Gastrocnemius medialis (tissue), 4 donors: ENCODE measurements around the gene TAF5L. TPM values are rescaled to one million over a fixed set of nuclear protein-coding genes. Genes with fewer than 3 reads are reported as not detected.

ENCODE experiments used
- ATAC-seq, 2 donors: fragments of 150-250 bp; one replicate each; pipeline ENCODE4 v1.9.1; 2016
- DNase-seq, 2 donors: peaks; one replicate each; pipeline ENCODE4 v3.0.0-alpha.2; 2019
- H3K27ac ChIP-seq, 4 donors: fragments of 200-600 bp; sonication (generic); 1 replicate in 1 of 4; 2 replicates in 3 of 4; pipeline ENCODE4 v1.5.1; 2016 to 2018; ENCODE audit warnings: mild to moderate bottlenecking in 2 of 4, moderate library complexity in 1 of 4
- H3K27me3 ChIP-seq, 3 donors: fragments of 200-600 bp; sonication (generic) in 2 of 3; 1 replicate in 1 of 3; 2 replicates in 2 of 3; pipeline versions ENCODE4 v1.5.1 to v1.6.0; 2016 to 2019; ENCODE audit warnings: mild to moderate bottlenecking in 1 of 3, moderate library complexity in 1 of 3
- H3K36me3 ChIP-seq, 2 donors: fragments of 200-600 bp; sonication (generic) in 1 of 2; one replicate each; pipeline ENCODE4 v1.5.1; 2017 to 2018
- H3K4me1 ChIP-seq, 2 donors: fragments of 200-600 bp; sonication (generic) in 1 of 2; one replicate each; pipeline ENCODE4 v1.5.1; 2016 to 2017; ENCODE audit warnings: mild to moderate bottlenecking in 2 of 2
- H3K4me3 ChIP-seq, 4 donors: fragments of 200-600 bp; sonication (generic) in 3 of 4; 1 replicate in 1 of 4; 2 replicates in 3 of 4; pipeline ENCODE4 v1.5.1; 2016 to 2019; ENCODE audit warnings: mild to moderate bottlenecking in 2 of 4
- H3K9me3 ChIP-seq, 3 donors: fragments of 200-600 bp; sonication (generic) in 2 of 3; 1 replicate in 1 of 3; 2 replicates in 2 of 3; pipeline ENCODE4 v1.5.1; 2016 to 2019
- POLR2A ChIP-seq, 2 donors: fragments of 450-650 bp; IDR thresholded peaks; one replicate each; pipeline ENCODE4 v1.6.1; 2017; ENCODE audit warnings: antibody characterized with exemption in 2 of 2, mild to moderate bottlenecking in 2 of 2, moderate library complexity in 2 of 2
- in situ Hi-C, 4 donors: fragments of 200-750 bp; cut with MboI; loops; one replicate each; pipeline versions ENCODE4 v1.15.0 to v1.8.0; 2017; ENCODE audit warnings: low sequenced_read_pairs in 4 of 4
- intact Hi-C: fragments of 100-400 bp; cut with DNase I; formaldehyde crosslinking; loops from one replicate; pipeline ENCODE4 v1.15.1; 2023; ENCODE audit warnings: low total_unique reads
- total RNA-seq, 4 donors: library from RNA; depleted of rRNA; stranded (reverse); fragments of >200 nt; gene quantifications; one replicate each; pipeline versions ENCODE4 v1.1.0 to v1.2.3, GENCODE V29; 2016
- TF ChIP-seq, protein P1 (sequence below), 5 experiments: fragments of 450-650 bp in 3 of 5; fragments of 200-600 bp in 2 of 5; sonication (generic) in 2 of 5; IDR thresholded peaks in 4 of 5; conservative IDR thresholded peaks in 1 of 5; 1 replicate in 4 of 5; 2 replicates in 1 of 5; pipeline ENCODE4 v1.5.1; 2016 to 2019; ENCODE audit warnings: antibody characterized with exemption in 5 of 5, mild to moderate bottlenecking in 3 of 5, moderate library complexity in 3 of 5

TAF5L gene
- total RNA-seq, 4 donors from 2014 or later = 14.5 to 37.4 (median 24.3) TPM

- H3K9me3 ChIP-seq = no peaks in the 10 kb centered on the region
- ATAC-seq = peak; percentile 55 to 59
- peak overlapping the region; percentile 76 to 95 (median 86) for H3K4me3 ChIP-seq
- intact Hi-C loops (loop anchor here (1.0 to 10.0 kb wide), 5 partner anchors 39 to 744 kb away; partner anchors contain the start of genes GALNT2 and NUP133), in situ Hi-C loops (no loop called here)
- H3K36me3 ChIP-seq = no peaks in the 10 kb centered on the region
- TF ChIP-seq, protein P1, sequence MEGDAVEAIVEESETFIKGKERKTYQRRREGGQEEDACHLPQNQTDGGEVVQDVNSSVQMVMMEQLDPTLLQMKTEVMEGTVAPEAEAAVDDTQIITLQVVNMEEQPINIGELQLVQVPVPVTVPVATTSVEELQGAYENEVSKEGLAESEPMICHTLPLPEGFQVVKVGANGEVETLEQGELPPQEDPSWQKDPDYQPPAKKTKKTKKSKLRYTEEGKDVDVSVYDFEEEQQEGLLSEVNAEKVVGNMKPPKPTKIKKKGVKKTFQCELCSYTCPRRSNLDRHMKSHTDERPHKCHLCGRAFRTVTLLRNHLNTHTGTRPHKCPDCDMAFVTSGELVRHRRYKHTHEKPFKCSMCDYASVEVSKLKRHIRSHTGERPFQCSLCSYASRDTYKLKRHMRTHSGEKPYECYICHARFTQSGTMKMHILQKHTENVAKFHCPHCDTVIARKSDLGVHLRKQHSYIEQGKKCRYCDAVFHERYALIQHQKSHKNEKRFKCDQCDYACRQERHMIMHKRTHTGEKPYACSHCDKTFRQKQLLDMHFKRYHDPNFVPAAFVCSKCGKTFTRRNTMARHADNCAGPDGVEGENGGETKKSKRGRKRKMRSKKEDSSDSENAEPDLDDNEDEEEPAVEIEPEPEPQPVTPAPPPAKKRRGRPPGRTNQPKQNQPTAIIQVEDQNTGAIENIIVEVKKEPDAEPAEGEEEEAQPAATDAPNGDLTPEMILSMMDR (IDR thresholded peaks at IDR 0.05 in 4 of 5, conservative IDR thresholded peaks at IDR 0.05 in 1 of 5) = peak in 2 of 5 experiments; percentile 13 to 40
- no peak for TF ChIP-seq POLR2A (IDR thresholded peaks at IDR 0.05)
- H3K27me3 ChIP-seq = no peaks in the 10 kb centered on the region
- DNase-seq = peak; percentile 19 to 28
- peaks cover 31 to 43% of the 10 kb centered on the region in 2 donors for H3K4me1 ChIP-seq
- H3K27ac ChIP-seq = peak overlapping the region; percentile 85 to 95 (median 90)
Measured at GRCh38 chr1:229557913-229558414, 68.0 kb downstream of the TAF5L start.

DNA sequence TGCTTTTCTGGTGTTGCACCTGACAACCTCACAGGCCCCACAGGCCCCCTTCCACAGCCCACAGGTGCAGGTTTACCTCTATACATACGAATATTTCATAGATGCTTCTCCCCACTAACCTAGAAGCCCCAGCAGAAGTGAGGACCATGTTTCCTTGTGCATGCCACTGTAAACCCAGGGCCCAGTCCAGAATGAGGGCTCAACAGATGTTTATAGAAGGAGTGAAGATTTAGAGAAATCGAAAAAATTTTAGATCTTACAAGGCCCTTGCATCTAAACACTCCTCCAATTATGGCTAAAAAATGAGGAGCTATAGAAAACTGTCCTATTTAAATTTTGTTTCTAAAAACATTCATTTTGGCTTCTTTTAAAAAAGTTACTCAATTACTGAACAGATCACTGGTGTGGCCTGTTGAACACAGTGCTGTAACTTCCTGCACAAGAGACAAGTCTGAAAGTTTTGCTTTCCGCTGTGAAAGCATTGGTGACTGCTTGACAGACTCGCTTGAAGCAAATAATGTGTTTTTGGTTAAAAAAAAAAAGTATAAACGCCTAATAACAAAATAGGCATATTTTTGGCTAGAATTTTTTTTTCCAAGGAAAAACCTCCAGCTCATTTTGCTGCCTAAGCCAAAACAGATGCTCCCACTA is 68.6 kb downstream of the TAF5L start:
- intact Hi-C loops (loop anchor here (5.0 to 10.0 kb wide), 3 partner anchors 287 to 745 kb away; partner anchors contain the start of gene GALNT2), in situ Hi-C loops (no loop called here)
- H3K36me3 ChIP-seq = no peaks in the 10 kb centered on the region
- H3K4me3 ChIP-seq = peak overlapping the region; percentile 76 to 95 (median 86)
- no peaks in the 10 kb centered on the region for H3K27me3 ChIP-seq
- H3K27ac ChIP-seq = peak overlapping the region; percentile 85 to 95 (median 90)
- DNase-seq = no peak
- no peaks in the 10 kb centered on the region for H3K9me3 ChIP-seq
- no peak for ATAC-seq
- TF ChIP-seq, protein P1 (IDR thresholded peaks at IDR 0.05 in 4 of 5, conservative IDR thresholded peaks at IDR 0.05 in 1 of 5) = no peak
- no peak for TF ChIP-seq POLR2A (IDR thresholded peaks at IDR 0.05)
- H3K4me1 ChIP-seq = peaks cover 27 to 46% of the 10 kb centered on the region in 2 donors

GRCh38 chr1:229554886-229555621 is 70.9 kb downstream of the TAF5L start:
- Histone ChIP-seq H3K4me3 (no peak overlapping the region), H3K27me3 (no peaks in the 10 kb centered on the region), H3K9me3 (no peaks in the 10 kb centered on the region), H3K4me1 (peaks cover 27 to 54% of the 10 kb centered on the region in 2 donors), H3K27ac (no peak overlapping the region), H3K36me3 (no peaks in the 10 kb centered on the region)
- in situ Hi-C loops (no loop called here), intact Hi-C loops (loop anchor here (5.0 to 10.0 kb wide), 3 partner anchors 290 to 747 kb away; partner anchors contain the start of gene GALNT2)
- no peak for TF ChIP-seq POLR2A (IDR thresholded peaks at IDR 0.05)
- TF ChIP-seq, protein P1 (IDR thresholded peaks at IDR 0.05 in 4 of 5, conservative IDR thresholded peaks at IDR 0.05 in 1 of 5) = no peak
- DNase-seq = no peak
- ATAC-seq = no peak

DNA sequence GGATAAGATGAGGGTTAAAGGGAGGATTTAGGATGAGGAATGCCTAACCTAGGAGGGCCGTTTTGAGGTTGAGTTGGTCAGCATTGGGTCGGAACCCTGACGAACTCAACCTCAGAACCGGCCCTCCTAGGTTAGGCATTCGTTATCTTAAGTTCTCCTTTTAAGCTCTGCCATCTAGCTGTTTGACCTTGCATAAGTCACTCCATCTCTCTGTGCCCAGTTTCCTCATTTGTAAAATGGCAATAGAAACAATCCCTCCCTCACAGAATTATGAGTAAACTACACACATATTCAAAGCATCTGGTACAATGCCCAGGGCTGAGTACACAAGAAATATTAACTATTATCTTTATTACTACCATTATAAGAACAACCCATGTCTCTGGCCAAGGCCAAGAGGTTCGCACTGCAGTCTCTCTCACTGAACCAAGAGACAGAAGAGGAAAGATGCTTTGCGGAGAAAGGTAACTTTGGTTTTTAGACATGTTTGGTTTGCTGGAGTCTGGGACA is 72.2 kb downstream of the TAF5L start:
- no peaks in the 10 kb centered on the region for H3K27me3 ChIP-seq
- intact Hi-C loops (loop anchor here (10.0 kb wide), 1 partner anchor 291 kb away; no protein-coding TSS in a partner anchor), in situ Hi-C loops (no loop called here)
- no peaks in the 10 kb centered on the region for H3K9me3 ChIP-seq
- peaks cover 20 to 47% of the 10 kb centered on the region in 2 donors for H3K4me1 ChIP-seq
- ATAC-seq = no peak
- no peak overlapping the region for H3K27ac ChIP-seq
- no peak overlapping the region for H3K4me3 ChIP-seq
- DNase-seq = no peak
- TF ChIP-seq, protein P1 (IDR thresholded peaks at IDR 0.05 in 4 of 5, conservative IDR thresholded peaks at IDR 0.05 in 1 of 5) = no peak
- no peak for TF ChIP-seq POLR2A (IDR thresholded peaks at IDR 0.05)
- peaks cover 0 to 6% of the 10 kb centered on the region in 2 donors for H3K36me3 ChIP-seq
